Epithelial cell of esophagus (primary cell): ENCODE data around the gene SERPINA9.
A peak's percentile ranks its signal among the peaks of the same experiment; 100 is the strongest.

Experiments
- DNase-seq: peaks from one replicate; pipeline ENCODE4 v3.0.0; 2010; ENCODE audit warnings: low read depth
- H3K4me3 ChIP-seq: 2 replicates; pipeline ENCODE4 v1.5.1; 2011; ENCODE audit warnings: mild to moderate bottlenecking, low read length, control low read depth
- CTCF ChIP-seq: IDR thresholded peaks from 2 replicates; pipeline ENCODE4 v1.5.1; 2011; ENCODE audit warnings: low read depth, mild to moderate bottlenecking, low read length, control low read depth, inconsistent platforms; ENCODE audit not compliant: insufficient read depth; ENCODE audit errors: missing control alignments

SERPINA9 gene

GRCh38 chr14:94455928-94456327 is 20.1 kb downstream of the SERPINA9 start:
- TF ChIP-seq CTCF: no peak
- H3K4me3 ChIP-seq: no peak overlapping the region
- DNase-seq: no peak

- no peak for DNase-seq
- no peak for TF ChIP-seq CTCF
- H3K4me3 ChIP-seq: no peak overlapping the region
Measured at GRCh38 chr14:94451826-94452225, 24.2 kb downstream of the SERPINA9 start.

GRCh38 chr14:94451091-94451771 is 24.8 kb downstream of the SERPINA9 start:
- TF ChIP-seq CTCF: no peak

GRCh38 chr14:94450722-94451090 is 25.3 kb downstream of the SERPINA9 start:
- DNase-seq: no peak
- no peak for TF ChIP-seq CTCF
- no peak overlapping the region for H3K4me3 ChIP-seq

More at GRCh38 chr14:94451091-94451771, 24.8 kb downstream of the SERPINA9 start:
- no peak overlapping the region for H3K4me3 ChIP-seq
- DNase-seq: no peak

- no peak for DNase-seq
- TF ChIP-seq CTCF: no peak
- H3K4me3 ChIP-seq: no peak overlapping the region
Measured at GRCh38 chr14:94449930-94450329, 26.1 kb downstream of the SERPINA9 start.

GRCh38 chr14:94448071-94448808 is 27.8 kb downstream of the SERPINA9 start:
- TF ChIP-seq CTCF: no peak
- H3K4me3 ChIP-seq: no peak overlapping the region
- DNase-seq: peak; percentile 82
